ENCODE measurements around the gene JAKMIP3.
"Not testable (repeated sequence)": the region's sequence is repeated elsewhere in the genome, so short reads cannot be mapped to it uniquely, and the experiment has no call there.

JAKMIP3 gene

DNA sequence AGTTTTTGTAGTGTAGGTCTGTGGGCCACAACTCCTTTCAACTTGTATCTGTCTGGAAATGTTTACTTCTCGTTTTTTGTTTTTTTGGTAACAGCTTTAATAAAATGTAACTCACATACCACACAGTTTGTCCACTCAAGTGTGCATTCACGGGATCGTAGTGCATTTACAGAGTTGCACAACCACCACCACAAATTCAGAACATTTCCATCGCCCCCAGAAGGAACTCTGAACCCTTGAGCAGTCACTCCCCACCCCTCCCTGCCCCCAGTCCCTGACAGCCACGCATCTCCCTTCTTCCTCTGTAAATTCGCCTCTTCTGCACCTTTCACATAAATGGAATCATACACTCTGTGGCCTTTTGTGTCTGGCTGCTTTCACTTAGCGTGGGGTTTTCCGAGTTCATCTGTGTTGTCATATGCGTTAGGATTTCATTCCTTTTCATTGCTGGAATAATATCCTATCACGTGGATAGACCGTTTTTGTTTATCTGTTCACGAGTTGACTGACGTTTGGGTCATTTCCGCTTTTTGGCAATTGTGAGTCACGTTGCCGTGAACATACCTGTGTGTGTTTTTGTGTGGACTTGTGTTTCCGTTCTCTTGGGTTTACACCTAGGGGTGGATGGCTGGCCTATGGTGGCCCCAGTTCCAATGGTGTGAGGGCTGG is 10.3 kb downstream of the JAKMIP3 start:
- Histone ChIP-seq H3K4me3 (ENCODE audit: low read length in 2 of 2) (no peak overlapping the region), H3K4me1 (ENCODE audit: control insufficient read depth in 2 of 2, insufficient read depth in 2 of 2, low read length in 2 of 2) (no peaks in the 10 kb centered on the region), H3K36me3 (ENCODE audit: control insufficient read depth in 2 of 2, insufficient read depth in 2 of 2, low read length in 2 of 2) (no peaks in the 10 kb centered on the region), H3K27ac (ENCODE audit: low read depth in 2 of 2, low read length in 2 of 2) (no peak overlapping the region), H3K9ac (ENCODE audit: low read depth in 1 of 2, low read length in 2 of 2) (no peak overlapping the region), H3K27me3 (ENCODE audit: control insufficient read depth in 2 of 2, insufficient read depth in 2 of 2, low read length in 2 of 2) (no peaks in the 10 kb centered on the region), H3K9me3 (ENCODE audit: control insufficient read depth in 2 of 2, low read length in 2 of 2) (no peaks in the 10 kb centered on the region)

DNA sequence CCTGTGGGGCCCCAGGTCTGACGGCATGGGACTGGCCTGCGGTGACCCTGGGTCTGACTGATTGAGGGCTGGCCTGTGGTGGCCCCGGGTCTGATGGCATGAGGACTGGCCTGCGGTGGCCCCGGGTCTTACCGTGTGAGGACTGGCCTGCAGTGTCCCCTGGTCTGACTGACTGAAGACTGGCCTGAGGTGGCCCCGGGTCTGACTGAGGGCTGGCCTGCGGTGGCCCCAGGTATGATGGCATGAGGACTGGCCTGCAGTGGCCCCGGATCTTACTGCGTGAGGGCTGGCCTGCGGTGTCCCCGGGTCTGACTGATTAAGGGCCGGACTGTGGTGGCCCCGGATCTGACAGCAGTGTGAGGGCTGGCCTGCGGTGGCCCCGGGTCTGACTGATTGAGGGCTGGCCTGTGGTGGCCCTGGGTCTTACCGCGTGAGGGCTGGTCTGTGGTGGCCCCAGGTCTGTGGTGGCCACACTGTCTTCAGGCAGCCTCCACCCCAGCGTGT is 10.9 kb downstream of the JAKMIP3 start:
- no peaks in the 10 kb centered on the region for H3K27me3 ChIP-seq (ENCODE audit: control insufficient read depth in 2 of 2, insufficient read depth in 2 of 2, low read length in 2 of 2)
- no peaks in the 10 kb centered on the region for H3K36me3 ChIP-seq (ENCODE audit: control insufficient read depth in 2 of 2, insufficient read depth in 2 of 2, low read length in 2 of 2)
- no peak overlapping the region for H3K4me3 ChIP-seq (ENCODE audit: low read length in 2 of 2)
- no peaks in the 10 kb centered on the region for H3K9me3 ChIP-seq (ENCODE audit: control insufficient read depth in 2 of 2, low read length in 2 of 2)
- no peak overlapping the region for H3K9ac ChIP-seq (ENCODE audit: low read depth in 1 of 2, low read length in 2 of 2)
- no peaks in the 10 kb centered on the region for H3K4me1 ChIP-seq (ENCODE audit: control insufficient read depth in 2 of 2, insufficient read depth in 2 of 2, low read length in 2 of 2)
- H3K27ac ChIP-seq (ENCODE audit: low read depth in 2 of 2, low read length in 2 of 2), result no peak overlapping the region

DNA sequence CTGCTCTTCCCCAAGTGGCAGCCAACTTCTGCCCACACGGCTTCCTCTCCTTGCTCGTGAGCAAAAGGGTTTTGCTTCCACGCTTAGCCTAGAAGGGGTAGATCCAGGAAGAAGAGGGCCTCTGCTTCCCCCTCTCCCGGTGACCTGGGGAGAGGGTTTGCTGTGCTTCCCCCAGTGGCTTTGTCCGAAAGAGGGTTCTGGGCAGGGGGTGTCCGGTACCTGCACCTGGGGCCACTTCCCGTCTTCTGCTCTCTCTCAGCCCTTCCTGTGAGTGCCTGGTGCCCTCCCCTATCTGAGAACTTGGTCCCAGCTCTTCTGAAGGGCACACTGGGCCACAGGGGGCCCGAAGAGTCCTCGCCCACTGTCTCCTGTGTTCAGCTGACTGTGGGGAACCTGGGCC is 11.3 kb downstream of the JAKMIP3 start:
- no peaks in the 10 kb centered on the region for H3K36me3 ChIP-seq (ENCODE audit: control insufficient read depth in 2 of 2, insufficient read depth in 2 of 2, low read length in 2 of 2)

DNA sequence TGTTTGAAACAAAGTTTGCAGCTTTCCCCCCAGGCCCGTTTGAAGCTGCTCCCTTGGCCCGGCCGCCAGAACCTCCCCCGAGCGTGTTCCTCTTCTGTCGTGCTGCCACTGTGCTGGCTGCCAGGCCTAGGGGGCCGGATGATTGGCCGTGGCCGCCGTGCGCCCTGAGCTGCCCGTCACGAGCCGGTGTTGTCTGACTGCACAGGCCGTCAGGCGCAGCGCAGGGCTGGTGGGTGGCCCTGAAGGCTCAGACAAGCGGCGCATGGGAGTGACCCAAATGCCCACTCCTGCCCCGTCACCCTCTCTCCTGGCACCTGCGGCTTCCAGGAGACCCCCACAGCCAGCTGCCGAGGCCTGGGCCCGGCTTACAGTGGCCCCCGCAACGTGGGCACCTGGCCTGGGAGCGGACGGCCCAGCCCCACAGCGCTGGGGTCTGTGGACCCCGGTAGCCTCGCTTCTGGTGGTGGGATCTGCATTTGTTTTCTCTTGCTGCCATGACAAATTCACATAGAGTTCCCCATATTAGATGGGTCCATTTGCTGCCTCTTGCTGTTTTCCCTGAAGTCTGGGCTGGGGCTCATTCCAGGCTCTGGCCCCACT is 13.1 kb downstream of the JAKMIP3 start:
- Histone ChIP-seq H3K9me3 (ENCODE audit: control insufficient read depth in 2 of 2, low read length in 2 of 2) (no peaks in the 10 kb centered on the region), H3K4me1 (ENCODE audit: control insufficient read depth in 2 of 2, insufficient read depth in 2 of 2, low read length in 2 of 2) (no peaks in the 10 kb centered on the region), H3K9ac (ENCODE audit: low read depth in 1 of 2, low read length in 2 of 2) (no peak overlapping the region), H3K27ac (ENCODE audit: low read depth in 2 of 2, low read length in 2 of 2) (no peak overlapping the region), H3K27me3 (ENCODE audit: control insufficient read depth in 2 of 2, insufficient read depth in 2 of 2, low read length in 2 of 2) (no peaks in the 10 kb centered on the region), H3K36me3 (ENCODE audit: control insufficient read depth in 2 of 2, insufficient read depth in 2 of 2, low read length in 2 of 2) (no peaks in the 10 kb centered on the region), H3K4me3 (ENCODE audit: low read length in 2 of 2) (no peak overlapping the region)

More for the DNA sequence above, 11.3 kb downstream of the JAKMIP3 start:
- H3K4me3 ChIP-seq (ENCODE audit: low read length in 2 of 2), result no peak overlapping the region
- no peak overlapping the region for H3K9ac ChIP-seq (ENCODE audit: low read depth in 1 of 2, low read length in 2 of 2)
- H3K27me3 ChIP-seq (ENCODE audit: control insufficient read depth in 2 of 2, insufficient read depth in 2 of 2, low read length in 2 of 2), result no peaks in the 10 kb centered on the region
- no peaks in the 10 kb centered on the region for H3K4me1 ChIP-seq (ENCODE audit: control insufficient read depth in 2 of 2, insufficient read depth in 2 of 2, low read length in 2 of 2)
- H3K9me3 ChIP-seq (ENCODE audit: control insufficient read depth in 2 of 2, low read length in 2 of 2), result no peaks in the 10 kb centered on the region
- H3K27ac ChIP-seq (ENCODE audit: low read depth in 2 of 2, low read length in 2 of 2), result no peak overlapping the region

DNA sequence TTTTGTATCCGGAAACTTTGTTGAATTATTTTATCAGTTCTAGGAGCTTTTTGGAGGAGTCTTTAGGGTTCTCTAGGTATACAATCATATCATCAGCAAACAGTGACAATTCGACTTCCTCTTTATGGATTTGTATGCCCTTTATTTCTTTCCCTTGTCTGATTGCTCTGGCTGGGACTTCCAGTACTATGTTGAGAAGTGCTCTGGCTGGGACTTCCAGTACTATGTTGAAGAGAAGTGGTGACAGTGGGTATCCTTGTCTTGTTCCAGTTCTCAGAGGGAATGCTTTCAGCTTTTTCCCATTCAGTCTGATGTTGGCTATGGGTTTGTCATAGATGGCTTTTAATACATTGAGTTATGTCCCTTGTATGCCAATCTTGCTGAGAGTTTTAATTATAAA is 18.6 kb downstream of the JAKMIP3 start:
- not testable (repeated sequence) for H3K9me3 ChIP-seq (ENCODE audit: control insufficient read depth in 2 of 2, low read length in 2 of 2); H3K36me3 ChIP-seq (ENCODE audit: control insufficient read depth in 2 of 2, insufficient read depth in 2 of 2, low read length in 2 of 2); H3K9ac ChIP-seq (ENCODE audit: low read depth in 1 of 2, low read length in 2 of 2); H3K27me3 ChIP-seq (ENCODE audit: control insufficient read depth in 2 of 2, insufficient read depth in 2 of 2, low read length in 2 of 2); H3K27ac ChIP-seq (ENCODE audit: low read depth in 2 of 2, low read length in 2 of 2); H3K4me1 ChIP-seq (ENCODE audit: control insufficient read depth in 2 of 2, insufficient read depth in 2 of 2, low read length in 2 of 2); H3K4me3 ChIP-seq (ENCODE audit: low read length in 2 of 2)

DNA sequence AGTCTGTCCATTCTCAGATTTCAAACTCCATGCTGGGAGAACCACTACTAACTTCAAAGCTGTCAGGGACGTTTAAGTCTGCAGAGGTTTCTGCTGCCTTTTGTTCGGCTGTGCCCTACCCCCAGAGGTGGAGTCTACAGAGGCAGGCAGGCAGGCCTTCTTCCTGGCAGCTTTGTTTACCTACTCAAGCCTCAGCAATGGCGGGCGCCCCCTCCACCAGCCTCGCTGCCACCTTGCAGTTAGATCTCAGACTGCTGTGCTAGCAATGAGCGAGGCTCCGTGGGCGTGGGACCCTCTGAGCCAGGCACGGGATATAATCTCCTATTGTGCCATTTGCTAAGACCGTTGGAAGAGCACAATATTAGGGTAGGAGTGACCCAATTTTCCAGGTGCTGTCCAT is 27.5 kb downstream of the JAKMIP3 start:
- not testable (repeated sequence) for H3K27me3 ChIP-seq (ENCODE audit: control insufficient read depth in 2 of 2, insufficient read depth in 2 of 2, low read length in 2 of 2); H3K9me3 ChIP-seq (ENCODE audit: control insufficient read depth in 2 of 2, low read length in 2 of 2); H3K9ac ChIP-seq (ENCODE audit: low read depth in 1 of 2, low read length in 2 of 2); H3K4me1 ChIP-seq (ENCODE audit: control insufficient read depth in 2 of 2, insufficient read depth in 2 of 2, low read length in 2 of 2); H3K36me3 ChIP-seq (ENCODE audit: control insufficient read depth in 2 of 2, insufficient read depth in 2 of 2, low read length in 2 of 2); H3K27ac ChIP-seq (ENCODE audit: low read depth in 2 of 2, low read length in 2 of 2); H3K4me3 ChIP-seq (ENCODE audit: low read length in 2 of 2)

- no peaks in the 10 kb centered on the region for H3K4me1 ChIP-seq (ENCODE audit: control insufficient read depth in 2 of 2, insufficient read depth in 2 of 2, low read length in 2 of 2)
- H3K27ac ChIP-seq (ENCODE audit: low read depth in 2 of 2, low read length in 2 of 2), result no peak overlapping the region
- H3K36me3 ChIP-seq (ENCODE audit: control insufficient read depth in 2 of 2, insufficient read depth in 2 of 2, low read length in 2 of 2), result no peaks in the 10 kb centered on the region
- no peaks in the 10 kb centered on the region for H3K27me3 ChIP-seq (ENCODE audit: control insufficient read depth in 2 of 2, insufficient read depth in 2 of 2, low read length in 2 of 2)
- no peak overlapping the region for H3K4me3 ChIP-seq (ENCODE audit: low read length in 2 of 2)
- H3K9ac ChIP-seq (ENCODE audit: low read depth in 1 of 2, low read length in 2 of 2), result no peak overlapping the region
- peaks cover 0 to 2% of the 10 kb centered on the region in 2 donors for H3K9me3 ChIP-seq (ENCODE audit: control insufficient read depth in 2 of 2, low read length in 2 of 2)
Observed at GRCh38 chr10:132094581-132095234, 29.0 kb downstream of the JAKMIP3 start.

DNA sequence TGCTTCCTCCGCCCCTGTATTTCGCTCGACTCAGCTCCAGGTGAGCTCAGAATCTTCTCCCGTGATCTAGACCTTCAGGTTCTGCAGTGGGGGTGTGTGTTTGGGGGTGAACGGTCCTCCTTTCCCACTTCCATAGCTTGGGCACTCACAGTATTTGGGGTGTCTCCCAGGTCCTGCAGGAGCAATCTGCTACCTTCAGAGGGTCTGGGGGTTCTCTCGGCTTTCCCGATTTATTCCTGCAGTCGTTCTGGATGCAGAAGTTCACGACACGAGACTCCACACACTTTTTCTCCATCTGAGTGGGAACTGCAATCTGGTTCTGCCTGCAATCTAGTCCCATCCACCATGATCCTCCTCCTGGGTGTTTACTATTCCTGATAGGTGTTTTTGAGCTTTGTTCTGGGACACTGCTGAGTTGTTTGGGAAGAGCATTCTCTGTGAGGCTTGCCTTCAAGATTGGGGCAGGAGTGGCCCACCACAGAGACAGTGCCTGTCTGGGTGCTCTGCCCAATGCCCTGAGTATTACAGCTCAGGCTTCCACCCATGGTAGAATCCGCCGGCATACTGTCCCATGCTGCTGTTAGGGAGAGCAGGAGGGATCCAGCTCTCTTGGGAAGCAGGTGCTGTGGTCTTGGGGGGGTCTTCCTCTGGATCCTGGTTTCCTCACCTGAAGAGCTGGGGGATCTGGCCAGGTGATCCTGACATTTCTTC is 29.8 kb downstream of the JAKMIP3 start:
- H3K4me1 ChIP-seq (ENCODE audit: control insufficient read depth in 2 of 2, insufficient read depth in 2 of 2, low read length in 2 of 2), result no peaks in the 10 kb centered on the region
- H3K36me3 ChIP-seq (ENCODE audit: control insufficient read depth in 2 of 2, insufficient read depth in 2 of 2, low read length in 2 of 2), result no peaks in the 10 kb centered on the region
- H3K27ac ChIP-seq (ENCODE audit: low read depth in 2 of 2, low read length in 2 of 2), result no peak overlapping the region
- H3K9me3 ChIP-seq (ENCODE audit: control insufficient read depth in 2 of 2, low read length in 2 of 2), result peaks cover 0 to 2% of the 10 kb centered on the region in 2 donors
- no peak overlapping the region for H3K4me3 ChIP-seq (ENCODE audit: low read length in 2 of 2)
- H3K9ac ChIP-seq (ENCODE audit: low read depth in 1 of 2, low read length in 2 of 2), result no peak overlapping the region
- H3K27me3 ChIP-seq (ENCODE audit: control insufficient read depth in 2 of 2, insufficient read depth in 2 of 2, low read length in 2 of 2), result no peaks in the 10 kb centered on the region

DNA sequence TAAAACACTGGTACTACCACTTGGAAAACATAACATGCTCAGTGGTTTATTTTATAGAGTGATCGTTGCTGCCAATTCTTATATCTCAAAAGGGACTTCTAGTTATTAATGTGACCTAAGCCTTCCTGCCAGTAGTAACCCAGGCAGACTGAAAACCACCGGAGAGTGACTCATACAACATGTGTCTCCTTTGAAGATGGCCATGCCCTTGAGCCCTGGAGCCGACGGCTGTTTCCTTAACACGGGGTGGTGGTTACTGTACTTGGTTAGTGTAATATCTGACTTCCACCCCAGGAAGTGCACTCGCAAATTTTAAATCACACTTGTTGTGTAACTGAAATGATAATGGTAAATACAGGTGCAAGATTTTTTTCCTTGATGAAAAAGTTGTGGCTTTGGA is 30.5 kb downstream of the JAKMIP3 start:
- Histone ChIP-seq H3K27me3 (ENCODE audit: control insufficient read depth in 2 of 2, insufficient read depth in 2 of 2, low read length in 2 of 2) (no peaks in the 10 kb centered on the region), H3K4me3 (ENCODE audit: low read length in 2 of 2) (no peak overlapping the region), H3K36me3 (ENCODE audit: control insufficient read depth in 2 of 2, insufficient read depth in 2 of 2, low read length in 2 of 2) (no peaks in the 10 kb centered on the region), H3K9me3 (ENCODE audit: control insufficient read depth in 2 of 2, low read length in 2 of 2) (peaks cover 0 to 2% of the 10 kb centered on the region in 2 donors), H3K9ac (ENCODE audit: low read depth in 1 of 2, low read length in 2 of 2) (no peak overlapping the region), H3K4me1 (ENCODE audit: control insufficient read depth in 2 of 2, insufficient read depth in 2 of 2, low read length in 2 of 2) (no peaks in the 10 kb centered on the region), H3K27ac (ENCODE audit: low read depth in 2 of 2, low read length in 2 of 2) (no peak overlapping the region)

Measured in mucosa of rectum (tissue), 2 donors.